ENCODE data around the gene HECW1. TPM values are rescaled to one million over a fixed set of nuclear protein-coding genes. Genes with fewer than 3 reads are reported as not detected.

The HECW1 gene
- total and polyA plus RNA-seq, 2 of the 13 experiments (the other 11 are each of a cell fraction or from before 2014, with no cell fraction given), result not detected

GRCh38 chr7:43501870-43502269, 389.4 kb downstream of the HECW1 start (continued):
- TF ChIP-seq, protein P1, sequence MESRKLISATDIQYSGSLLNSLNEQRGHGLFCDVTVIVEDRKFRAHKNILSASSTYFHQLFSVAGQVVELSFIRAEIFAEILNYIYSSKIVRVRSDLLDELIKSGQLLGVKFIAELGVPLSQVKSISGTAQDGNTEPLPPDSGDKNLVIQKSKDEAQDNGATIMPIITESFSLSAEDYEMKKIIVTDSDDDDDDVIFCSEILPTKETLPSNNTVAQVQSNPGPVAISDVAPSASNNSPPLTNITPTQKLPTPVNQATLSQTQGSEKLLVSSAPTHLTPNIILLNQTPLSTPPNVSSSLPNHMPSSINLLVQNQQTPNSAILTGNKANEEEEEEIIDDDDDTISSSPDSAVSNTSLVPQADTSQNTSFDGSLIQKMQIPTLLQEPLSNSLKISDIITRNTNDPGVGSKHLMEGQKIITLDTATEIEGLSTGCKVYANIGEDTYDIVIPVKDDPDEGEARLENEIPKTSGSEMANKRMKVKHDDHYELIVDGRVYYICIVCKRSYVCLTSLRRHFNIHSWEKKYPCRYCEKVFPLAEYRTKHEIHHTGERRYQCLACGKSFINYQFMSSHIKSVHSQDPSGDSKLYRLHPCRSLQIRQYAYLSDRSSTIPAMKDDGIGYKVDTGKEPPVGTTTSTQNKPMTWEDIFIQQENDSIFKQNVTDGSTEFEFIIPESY (CRISPR knock-in tag; IDR thresholded peaks at IDR 0.05), result peak; percentile 14; the same call in 1 of the 2 replicates
- TF ChIP-seq FOXA1 (IDR thresholded peaks at IDR 0.05) (no peak), FOXA1 (CRISPR knock-in tag; IDR thresholded peaks at IDR 0.05) (peak; percentile 73), TFE3 (CRISPR knock-in tag; IDR thresholded peaks at IDR 0.05) (peak; percentile 98), CEBPB (IDR thresholded peaks at IDR 0.05; ENCODE audit: borderline replicate concordance, low read depth, low read length) (peak; percentile 50; the same call in 1 of the 2 replicates), SAP130 (CRISPR knock-in tag; IDR thresholded peaks at IDR 0.05; ENCODE audit: low read depth) (peak; percentile 81), EHMT2 (IDR thresholded peaks at IDR 0.05; ENCODE audit: borderline replicate concordance, low read depth, low read length) (peak; percentile 62; the same call in 1 of the 2 replicates), FOXO1 (CRISPR knock-in tag; IDR thresholded peaks at IDR 0.05) (0 out of 2 replicates have a peak, but pooled peaks have one; percentile 32), SPEN (CRISPR knock-in tag; IDR thresholded peaks at IDR 0.05; ENCODE audit: low read depth) (0 out of 2 replicates have a peak, but pooled peaks have one; percentile 24), CEBPZ (IDR thresholded peaks at IDR 0.05; ENCODE audit: low read length) (no peak), ZNF720 (CRISPR knock-in tag; IDR thresholded peaks at IDR 0.05) (no peak)
- TF ChIP-seq, protein P2, sequence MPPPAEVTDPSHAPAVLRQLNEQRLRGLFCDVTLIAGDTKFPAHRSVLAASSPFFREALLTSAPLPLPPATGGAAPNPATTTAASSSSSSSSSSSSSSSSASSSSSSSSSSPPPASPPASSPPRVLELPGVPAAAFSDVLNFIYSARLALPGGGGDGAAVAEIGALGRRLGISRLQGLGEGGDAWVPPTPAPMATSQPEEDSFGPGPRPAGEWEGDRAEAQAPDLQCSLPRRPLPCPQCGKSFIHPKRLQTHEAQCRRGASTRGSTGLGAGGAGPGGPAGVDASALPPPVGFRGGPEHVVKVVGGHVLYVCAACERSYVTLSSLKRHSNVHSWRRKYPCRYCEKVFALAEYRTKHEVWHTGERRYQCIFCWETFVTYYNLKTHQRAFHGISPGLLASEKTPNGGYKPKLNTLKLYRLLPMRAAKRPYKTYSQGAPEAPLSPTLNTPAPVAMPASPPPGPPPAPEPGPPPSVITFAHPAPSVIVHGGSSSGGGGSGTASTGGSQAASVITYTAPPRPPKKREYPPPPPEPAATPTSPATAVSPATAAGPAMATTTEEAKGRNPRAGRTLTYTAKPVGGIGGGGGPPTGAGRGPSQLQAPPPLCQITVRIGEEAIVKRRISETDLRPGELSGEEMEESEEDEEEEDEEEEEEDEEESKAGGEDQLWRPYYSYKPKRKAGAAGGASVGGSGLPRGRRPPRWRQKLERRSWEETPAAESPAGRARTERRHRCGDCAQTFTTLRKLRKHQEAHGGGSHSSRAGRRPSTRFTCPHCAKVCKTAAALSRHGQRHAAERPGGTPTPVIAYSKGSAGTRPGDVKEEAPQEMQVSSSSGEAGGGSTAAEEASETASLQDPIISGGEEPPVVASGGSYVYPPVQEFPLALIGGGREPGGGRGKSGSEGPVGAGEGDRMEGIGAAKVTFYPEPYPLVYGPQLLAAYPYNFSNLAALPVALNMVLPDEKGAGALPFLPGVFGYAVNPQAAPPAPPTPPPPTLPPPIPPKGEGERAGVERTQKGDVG (CRISPR knock-in tag; IDR thresholded peaks at IDR 0.05; ENCODE audit: borderline replicate concordance), result no peak
- TF ChIP-seq, protein P3, sequence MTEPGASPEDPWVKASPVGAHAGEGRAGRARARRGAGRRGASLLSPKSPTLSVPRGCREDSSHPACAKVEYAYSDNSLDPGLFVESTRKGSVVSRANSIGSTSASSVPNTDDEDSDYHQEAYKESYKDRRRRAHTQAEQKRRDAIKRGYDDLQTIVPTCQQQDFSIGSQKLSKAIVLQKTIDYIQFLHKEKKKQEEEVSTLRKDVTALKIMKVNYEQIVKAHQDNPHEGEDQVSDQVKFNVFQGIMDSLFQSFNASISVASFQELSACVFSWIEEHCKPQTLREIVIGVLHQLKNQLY (CRISPR knock-in tag; IDR thresholded peaks at IDR 0.05), result peak; percentile 35; the same call in 1 of the 2 replicates
- TF ChIP-seq, protein P4, sequence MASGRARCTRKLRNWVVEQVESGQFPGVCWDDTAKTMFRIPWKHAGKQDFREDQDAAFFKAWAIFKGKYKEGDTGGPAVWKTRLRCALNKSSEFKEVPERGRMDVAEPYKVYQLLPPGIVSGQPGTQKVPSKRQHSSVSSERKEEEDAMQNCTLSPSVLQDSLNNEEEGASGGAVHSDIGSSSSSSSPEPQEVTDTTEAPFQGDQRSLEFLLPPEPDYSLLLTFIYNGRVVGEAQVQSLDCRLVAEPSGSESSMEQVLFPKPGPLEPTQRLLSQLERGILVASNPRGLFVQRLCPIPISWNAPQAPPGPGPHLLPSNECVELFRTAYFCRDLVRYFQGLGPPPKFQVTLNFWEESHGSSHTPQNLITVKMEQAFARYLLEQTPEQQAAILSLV (CRISPR knock-in tag; IDR thresholded peaks at IDR 0.05; ENCODE audit: borderline replicate concordance), result no peak
- TF ChIP-seq, protein P5, sequence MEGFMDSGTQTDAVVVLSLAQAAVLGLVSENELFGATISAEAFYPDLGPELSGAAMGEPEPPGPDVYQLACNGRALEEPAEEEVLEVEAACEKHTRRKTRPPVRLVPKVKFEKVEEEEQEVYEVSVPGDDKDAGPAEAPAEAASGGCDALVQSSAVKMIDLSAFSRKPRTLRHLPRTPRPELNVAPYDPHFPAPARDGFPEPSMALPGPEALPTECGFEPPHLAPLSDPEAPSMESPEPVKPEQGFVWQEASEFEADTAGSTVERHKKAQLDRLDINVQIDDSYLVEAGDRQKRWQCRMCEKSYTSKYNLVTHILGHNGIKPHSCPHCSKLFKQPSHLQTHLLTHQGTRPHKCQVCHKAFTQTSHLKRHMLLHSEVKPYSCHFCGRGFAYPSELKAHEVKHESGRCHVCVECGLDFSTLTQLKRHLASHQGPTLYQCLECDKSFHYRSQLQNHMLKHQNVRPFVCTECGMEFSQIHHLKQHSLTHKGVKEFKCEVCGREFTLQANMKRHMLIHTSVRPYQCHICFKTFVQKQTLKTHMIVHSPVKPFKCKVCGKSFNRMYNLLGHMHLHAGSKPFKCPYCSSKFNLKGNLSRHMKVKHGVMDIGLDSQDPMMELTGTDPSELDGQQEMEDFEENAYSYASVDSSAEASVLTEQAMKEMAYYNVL (CRISPR knock-in tag; IDR thresholded peaks at IDR 0.05; ENCODE audit: borderline replicate concordance), result peak; percentile 77; the same call in 1 of the 2 replicates

Data from HepG2 (cell line).